GM21390 (cell line): ENCODE data around the gene CA10.

Source experiments
- ATAC-seq: cut with Tn5 transposase; IDR thresholded peaks from one replicate; pipeline ENCODE4 v1.9.1; 2021; ENCODE audit not compliant: unreplicated experiment

The CA10 gene

DNA sequence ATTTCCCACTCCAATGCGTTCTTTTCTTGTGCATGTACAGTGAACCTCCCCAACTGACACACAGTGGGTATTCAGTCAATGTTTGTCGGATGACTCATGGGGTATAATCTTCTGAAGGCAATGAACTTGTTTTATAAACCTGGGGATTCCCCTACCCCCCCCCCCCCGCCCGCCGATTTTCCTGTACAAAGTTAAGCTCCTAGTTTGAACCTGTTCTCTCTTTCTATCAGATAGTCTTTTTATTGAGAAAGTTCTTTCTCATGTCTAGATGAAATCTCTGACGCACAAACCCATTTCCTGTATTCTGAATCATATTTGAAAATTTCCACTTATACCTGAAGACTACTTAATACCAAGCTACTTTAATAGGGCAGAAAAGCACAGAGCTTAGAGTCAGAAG is 338.3 kb downstream of the CA10 start:
- no peak for ATAC-seq

DNA sequence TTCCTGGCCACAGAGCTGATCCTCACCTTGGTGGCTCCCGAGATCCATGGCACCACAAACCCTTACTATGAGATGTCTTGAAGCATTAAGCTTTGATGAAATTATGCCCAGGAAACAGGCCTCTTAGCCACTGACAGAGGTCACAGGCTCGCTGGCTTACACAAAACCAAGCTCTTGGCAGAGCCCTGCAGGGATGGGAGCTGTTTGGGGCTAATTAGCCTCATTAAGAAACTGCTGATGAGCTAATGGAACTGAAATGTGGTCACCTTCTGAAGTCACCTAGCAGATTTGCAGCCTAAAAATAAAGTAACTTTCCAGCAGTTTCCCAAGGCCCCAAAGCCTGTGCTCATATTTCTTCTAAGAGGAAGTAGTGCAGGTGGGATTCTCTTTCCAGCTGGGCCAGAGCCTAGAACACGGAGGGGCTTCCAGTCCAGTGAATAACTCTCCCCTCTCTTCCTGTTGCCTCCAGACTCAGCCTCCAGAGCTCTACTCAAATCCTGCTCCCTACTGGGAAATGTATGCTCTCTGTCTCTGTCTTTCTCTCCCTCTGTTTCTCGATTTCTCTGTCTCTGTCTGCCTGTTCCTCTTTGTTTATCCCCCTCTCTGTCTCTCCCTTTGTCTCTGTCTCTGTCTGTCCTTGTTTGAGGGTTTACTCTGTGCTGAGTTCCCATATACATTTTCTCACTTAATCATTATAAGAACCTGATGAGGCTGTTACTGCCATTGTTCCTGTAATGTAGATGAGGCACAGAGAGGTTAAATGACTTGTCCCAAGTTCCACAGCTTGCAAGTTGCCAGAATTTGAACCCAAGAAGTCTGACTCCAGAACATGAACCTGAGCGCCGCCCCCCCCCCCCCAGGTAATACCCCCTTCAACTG is 338.9 kb downstream of the CA10 start:
- ATAC-seq = no peak

DNA sequence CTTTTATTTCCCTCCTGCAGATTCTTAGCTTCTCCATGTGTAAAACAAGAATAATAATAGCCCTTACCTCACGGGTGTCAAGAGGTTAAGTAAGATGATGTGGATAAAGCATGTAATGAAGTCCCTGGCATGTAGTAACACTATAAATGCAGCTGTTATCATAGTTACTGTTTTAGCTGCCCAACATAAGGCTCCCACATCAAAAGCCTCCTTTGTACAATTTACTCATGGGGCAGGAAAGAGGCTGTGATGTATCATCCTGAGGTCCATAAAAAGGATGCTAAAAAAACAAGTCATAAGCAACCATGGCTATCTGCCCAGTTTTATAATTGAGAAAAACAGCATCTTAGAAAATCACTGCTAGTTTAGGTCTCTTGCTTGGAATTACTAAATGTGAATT is 339.7 kb downstream of the CA10 start:
- no peak for ATAC-seq

- ATAC-seq = no peak
Measured at GRCh38 chr17:51817955-51818354, 340.6 kb downstream of the CA10 start.

DNA sequence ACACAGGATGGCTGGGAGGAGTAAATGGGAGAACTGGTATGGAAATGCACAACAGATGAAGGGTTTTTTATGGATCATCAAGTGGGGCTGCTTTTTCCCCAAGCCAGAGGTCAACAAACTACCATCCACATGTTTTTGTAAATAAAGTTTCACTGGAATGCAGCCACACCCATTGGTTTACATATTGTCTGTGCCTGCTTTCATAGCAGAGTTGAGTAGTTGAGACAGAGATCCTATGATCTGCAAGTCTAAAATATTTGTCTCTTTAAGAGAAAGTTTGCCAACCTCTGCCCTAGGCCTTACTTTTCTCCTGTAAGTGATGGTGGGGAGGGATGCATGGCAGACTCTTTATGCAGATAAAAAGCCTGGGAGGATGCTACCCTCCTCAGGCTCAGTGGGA is 341.4 kb downstream of the CA10 start:
- ATAC-seq = no peak

DNA sequence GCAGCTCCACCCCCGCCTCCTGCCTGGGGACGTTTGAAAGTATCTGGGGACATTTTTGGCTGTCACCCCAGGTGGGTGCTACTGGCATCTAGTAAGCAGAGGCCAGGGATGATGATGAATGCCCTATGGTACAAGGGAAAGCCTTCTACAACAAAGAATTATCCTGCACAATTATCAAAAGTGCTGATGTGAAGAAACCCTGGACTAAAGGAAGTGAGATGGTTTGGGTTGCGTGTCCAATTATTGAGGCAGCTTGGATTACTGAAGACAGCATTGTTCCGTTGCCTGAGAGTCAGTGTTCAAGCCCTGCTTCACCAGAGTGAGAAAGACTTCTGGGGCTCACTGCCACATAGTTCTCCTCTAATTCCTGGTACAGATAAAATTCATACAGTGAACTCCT is 343.4 kb downstream of the CA10 start:
- no peak for ATAC-seq

DNA sequence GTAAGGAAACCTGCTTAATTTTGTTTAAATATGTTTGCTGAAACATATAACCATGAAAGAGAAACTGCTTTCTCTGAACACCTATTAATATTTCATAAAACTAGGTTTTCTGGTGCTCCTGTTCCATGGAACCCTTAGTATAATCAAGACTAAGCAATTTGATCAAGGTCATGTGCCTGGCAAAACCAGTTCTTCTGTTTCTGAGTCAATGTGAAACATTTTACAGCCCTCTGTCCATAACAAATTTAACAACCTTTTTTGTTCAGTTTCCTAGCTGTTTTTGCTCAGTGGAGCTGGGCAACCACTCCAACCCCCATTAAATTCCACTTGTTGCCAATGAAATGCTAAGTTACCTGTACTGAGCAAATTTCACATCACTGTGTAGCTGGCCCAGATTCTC is 344.0 kb downstream of the CA10 start:
- no peak for ATAC-seq

GRCh38 chr17:51813784-51814174 is 344.7 kb downstream of the CA10 start:
- ATAC-seq = no peak

DNA sequence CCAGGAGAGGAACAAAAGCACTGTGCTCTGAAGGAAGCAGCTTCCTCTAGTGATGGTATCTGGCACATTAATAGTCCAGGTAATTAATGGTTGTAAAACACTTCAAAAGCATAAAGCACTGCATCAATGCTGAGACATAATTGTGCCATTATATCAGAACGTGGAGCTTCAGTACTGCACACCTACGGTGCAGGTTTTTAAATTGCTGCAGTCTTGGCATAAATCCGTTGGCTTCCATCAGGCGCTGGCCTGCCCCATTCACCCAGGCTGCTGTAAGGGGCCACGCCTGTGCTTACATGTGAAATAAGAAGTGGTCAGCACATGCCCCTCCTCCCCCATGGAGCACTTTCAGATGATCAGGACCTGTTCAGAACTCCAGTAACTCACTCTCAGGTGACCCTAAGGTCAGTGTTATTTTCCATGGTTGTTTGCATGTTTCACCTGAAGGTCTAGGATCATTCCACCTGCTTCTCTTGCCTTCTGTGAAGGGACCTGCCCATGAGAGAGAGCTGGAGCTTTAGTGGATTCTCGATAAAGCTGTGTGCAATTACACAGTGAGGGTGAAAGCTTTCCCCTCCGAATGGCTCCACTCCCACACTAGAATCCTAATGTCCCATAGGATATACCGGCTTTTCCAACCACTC is 345.3 kb downstream of the CA10 start:
- no peak for ATAC-seq

DNA sequence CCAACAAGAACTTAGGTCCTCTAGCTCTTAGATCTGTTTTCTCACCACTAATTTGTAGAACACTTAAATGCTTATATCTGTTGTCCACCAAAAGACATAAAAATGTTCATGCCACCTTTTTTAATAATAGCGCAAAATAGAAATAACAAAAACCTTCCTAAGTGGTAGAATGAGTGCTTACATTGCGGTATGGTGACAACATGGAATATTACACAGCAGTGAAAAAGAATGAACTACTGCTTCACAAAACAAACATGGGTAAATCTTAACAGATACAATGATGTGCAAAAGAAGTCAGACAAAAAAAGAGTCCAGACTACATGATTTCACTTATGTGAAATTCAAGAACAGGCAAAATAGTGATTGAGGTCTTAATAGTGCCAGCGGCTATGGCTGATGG is 351.1 kb downstream of the CA10 start:
- no peak for ATAC-seq

- no peak for ATAC-seq
Measured at GRCh38 chr17:51805765-51806164, 352.7 kb downstream of the CA10 start.

DNA sequence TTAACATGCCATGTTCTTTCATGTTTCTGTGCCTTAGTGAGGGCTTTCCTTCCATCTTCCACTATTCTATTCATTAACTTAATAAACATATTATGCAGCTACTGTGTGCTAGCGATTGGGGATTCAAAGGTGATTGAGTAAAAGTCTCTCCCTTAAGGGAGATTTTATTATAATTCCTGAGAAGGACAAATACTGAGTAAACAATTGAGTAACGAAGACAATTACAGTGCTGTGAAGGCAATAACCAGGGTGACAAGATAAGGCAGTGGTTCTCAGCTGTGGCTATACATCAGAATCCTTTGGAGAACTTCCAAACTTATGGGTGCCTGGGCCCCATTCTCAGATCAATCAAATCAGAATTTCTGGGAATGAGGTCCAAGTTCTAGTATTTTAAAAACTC is 353.3 kb downstream of the CA10 start:
- ATAC-seq = no peak

DNA sequence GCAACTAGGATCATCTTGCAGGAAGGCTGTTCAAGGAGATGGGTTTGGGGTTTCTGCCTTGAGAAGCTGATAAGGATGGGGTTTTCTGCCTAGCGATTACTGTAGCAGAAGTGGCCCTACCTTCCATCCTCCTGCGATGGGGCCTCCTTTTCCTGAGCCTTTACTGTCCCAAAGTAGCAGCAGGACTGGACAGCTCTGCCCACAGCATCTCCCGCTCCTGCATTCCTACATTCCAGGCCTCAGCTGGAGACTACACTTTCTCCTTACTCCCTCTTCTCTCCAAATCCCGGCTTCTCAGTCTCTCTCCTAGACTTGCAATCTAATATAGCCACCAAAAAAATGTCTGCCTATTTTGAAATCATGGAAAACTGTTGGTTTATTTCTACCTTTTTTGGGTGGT is 355.4 kb downstream of the CA10 start:
- ATAC-seq = no peak

- no peak for ATAC-seq
Measured at GRCh38 chr17:51802544-51802943, 356.0 kb downstream of the CA10 start.

GRCh38 chr17:51801626-51802025 is 356.9 kb downstream of the CA10 start:
- no peak for ATAC-seq

DNA sequence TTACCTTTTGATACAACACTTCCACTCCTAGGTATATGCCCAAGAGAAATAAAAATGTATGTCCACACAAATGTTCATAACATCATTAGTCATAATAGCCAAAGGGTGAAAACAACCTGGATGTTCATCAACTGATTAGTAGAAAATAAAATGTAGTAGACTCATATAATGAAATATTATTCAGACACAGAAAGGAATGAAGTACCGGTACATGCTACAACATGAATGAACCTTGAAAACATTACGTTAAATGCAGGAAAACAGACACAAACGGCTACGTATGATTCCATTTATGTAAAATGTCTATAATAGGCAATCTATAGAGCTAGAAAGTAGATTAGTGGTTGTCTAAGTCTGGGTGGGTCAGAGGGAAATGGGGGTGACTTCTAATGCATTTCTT is 358.5 kb downstream of the CA10 start:
- no peak for ATAC-seq

- ATAC-seq = no peak
Measured at GRCh38 chr17:51799240-51799639, 359.3 kb downstream of the CA10 start.

GRCh38 chr17:51797150-51797549 is 361.4 kb downstream of the CA10 start:
- ATAC-seq = no peak

GRCh38 chr17:51796026-51796425 is 362.5 kb downstream of the CA10 start:
- ATAC-seq = no peak

DNA sequence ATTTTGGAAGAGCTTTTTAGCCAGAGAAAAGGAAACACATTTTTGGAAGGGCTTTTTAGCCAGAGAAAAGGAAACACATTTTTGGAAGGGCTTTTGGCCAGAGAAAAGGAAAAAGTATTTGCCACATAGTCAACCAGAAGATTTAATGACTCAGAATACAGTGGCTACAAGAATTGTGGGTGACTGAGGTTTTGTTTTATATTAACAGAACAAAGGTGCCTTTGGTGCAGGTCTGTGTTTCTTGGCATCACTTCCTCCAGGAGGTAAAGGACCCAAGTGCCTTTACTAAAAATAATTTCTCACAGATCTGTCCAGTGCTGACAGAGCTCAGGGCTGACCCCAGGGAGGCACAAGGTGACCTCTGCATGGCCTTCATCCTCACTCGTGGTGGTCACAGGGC is 363.1 kb downstream of the CA10 start:
- ATAC-seq = no peak

GRCh38 chr17:51794466-51794865 is 364.0 kb downstream of the CA10 start:
- no peak for ATAC-seq

DNA sequence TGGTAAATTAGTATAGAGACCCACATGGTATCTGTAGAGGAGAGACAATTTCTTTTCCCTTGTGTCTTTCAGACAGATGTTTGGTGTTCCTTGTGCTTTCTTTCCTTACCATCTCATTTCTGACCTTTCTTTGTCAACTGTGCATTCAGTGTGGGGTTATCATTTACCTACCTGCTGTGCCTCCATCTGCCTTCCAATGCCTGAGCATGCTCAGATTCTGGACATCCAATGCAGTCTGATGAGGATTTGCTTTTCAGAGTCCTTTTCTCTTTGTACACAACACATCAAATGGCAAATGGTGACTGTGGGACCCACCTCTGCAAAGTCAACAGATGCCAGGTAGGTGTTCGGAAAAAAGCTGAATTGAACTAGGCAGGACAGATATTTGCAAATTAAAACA is 364.8 kb downstream of the CA10 start:
- no peak for ATAC-seq

DNA sequence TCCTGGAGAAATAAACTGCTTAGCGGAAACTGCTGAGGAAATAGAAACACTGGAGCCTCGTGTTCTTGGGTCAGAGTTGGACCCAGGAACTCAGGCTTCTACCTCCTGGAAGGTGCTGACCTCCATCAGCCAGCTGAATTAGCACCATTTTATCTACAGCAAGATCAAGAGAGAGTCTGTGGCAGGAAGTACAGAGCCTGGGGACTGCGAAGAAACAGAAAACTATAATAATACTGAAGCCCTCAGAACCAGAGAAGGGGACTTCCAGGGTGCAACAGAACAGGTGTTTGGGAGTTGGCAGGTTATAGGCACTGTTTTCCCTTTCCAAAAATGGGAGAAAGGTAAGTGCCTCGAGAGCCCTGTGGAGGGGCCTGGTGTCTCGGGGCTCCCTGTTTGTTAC is 379.7 kb downstream of the CA10 start:
- ATAC-seq = no peak
